ENCODE data around the gene CD248. TPM values are rescaled to one million over a fixed set of nuclear protein-coding genes. Genes with fewer than 3 reads are reported as not detected.

The CD248 gene
- total RNA-seq, 1 experiment from 2014 or later: not detected

DNA sequence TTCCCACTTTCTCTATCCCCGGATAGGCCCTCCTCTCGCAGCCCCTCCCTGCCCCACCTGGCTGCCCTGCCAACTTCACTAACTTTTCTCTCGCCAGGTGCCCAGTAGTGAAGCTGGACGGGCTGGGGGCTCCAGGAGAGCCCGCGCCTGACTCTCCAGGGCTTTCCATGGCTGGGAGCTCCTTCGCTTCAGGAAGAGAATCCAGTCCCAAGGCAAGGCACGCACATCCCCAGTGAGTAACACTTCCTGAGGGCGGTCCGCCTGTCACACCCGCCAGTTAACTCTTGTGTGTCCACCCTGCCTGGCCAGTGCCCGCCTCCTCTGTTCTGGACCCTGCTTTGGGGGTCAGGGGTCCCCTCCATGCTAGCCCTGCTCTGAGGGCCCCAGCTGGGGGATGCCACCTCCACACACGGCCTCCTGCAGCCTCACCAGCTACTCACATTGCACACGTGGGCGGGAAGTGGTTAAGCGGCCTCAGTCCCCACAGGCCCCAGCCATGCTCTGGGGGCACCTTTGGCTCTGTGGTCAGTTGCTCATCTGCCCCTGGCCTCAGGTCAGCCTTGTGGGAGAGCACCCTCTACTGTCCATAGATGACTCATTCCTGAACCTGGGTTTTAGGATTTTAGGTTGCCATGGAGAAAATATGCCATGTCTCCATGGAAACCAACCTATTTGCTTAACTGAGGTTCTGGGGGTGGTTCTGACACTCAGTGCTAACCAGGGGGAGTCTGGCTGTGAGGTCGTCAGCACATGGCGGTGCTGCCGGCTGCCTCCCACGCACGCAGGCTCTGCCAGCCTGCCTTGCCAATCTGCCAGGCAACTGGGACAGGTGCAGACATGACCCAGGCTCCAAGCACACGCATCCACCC, 19.6 kb upstream of the CD248 start, which contains the start of gene RIN1:
Gene RIN1, minus strand, starts transcription at position 201 of the 869 bp plus-strand sequence. Its CDS starts 32 bp downstream, at position 169.
- intact Hi-C loops (cut with micrococcal nuclease; ENCODE audit: unreplicated experiment): loop anchor here (1.0 to 2.0 kb wide), 3 partner anchors 24 to 114 kb away; partner anchors contain the start of gene YIF1A
- no peaks in the 10 kb centered on the region for H3K9me3 ChIP-seq (ENCODE audit: insufficient read depth, low read depth)
- H3K27ac ChIP-seq: peak within 1 kb of the TSS; percentile 65
- H4K20me1 ChIP-seq (ENCODE audit: insufficient read depth): peaks cover 8% of the 10 kb centered on the region
- peak; percentile 90 to 92 for DNase-seq
- H3K4me1 ChIP-seq (replicated peaks; ENCODE audit: insufficient read depth): peaks cover 16% of the 10 kb centered on the region
- H3K4me2 ChIP-seq: peak within 1 kb of the TSS; percentile 82
- no peaks in the 10 kb centered on the region for H3K9me2 ChIP-seq (ENCODE audit: insufficient read depth)
- no peaks in the 10 kb centered on the region for H3K27me3 ChIP-seq (ENCODE audit: insufficient read depth, low read depth)
- H3F3A ChIP-seq (ENCODE audit: insufficient read depth, low read depth): peaks cover 16% of the 10 kb centered on the region; the same call in 1 of the 2 replicates
- TF ChIP-seq, protein P1, sequence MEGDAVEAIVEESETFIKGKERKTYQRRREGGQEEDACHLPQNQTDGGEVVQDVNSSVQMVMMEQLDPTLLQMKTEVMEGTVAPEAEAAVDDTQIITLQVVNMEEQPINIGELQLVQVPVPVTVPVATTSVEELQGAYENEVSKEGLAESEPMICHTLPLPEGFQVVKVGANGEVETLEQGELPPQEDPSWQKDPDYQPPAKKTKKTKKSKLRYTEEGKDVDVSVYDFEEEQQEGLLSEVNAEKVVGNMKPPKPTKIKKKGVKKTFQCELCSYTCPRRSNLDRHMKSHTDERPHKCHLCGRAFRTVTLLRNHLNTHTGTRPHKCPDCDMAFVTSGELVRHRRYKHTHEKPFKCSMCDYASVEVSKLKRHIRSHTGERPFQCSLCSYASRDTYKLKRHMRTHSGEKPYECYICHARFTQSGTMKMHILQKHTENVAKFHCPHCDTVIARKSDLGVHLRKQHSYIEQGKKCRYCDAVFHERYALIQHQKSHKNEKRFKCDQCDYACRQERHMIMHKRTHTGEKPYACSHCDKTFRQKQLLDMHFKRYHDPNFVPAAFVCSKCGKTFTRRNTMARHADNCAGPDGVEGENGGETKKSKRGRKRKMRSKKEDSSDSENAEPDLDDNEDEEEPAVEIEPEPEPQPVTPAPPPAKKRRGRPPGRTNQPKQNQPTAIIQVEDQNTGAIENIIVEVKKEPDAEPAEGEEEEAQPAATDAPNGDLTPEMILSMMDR (conservative IDR thresholded peaks at IDR 0.05): peak; percentile 52
- TF ChIP-seq EZH2 (IDR thresholded peaks at IDR 0.05; ENCODE audit: low read depth): no peak
- H2AFZ ChIP-seq: peak within 1 kb of the TSS; percentile 74
- BruUV-seq (replicated peaks): no TSS peak
- no peaks in the 10 kb centered on the region for H3K36me3 ChIP-seq (ENCODE audit: low read depth)
- ChIA-PET CTCF (interaction anchor here (0.6 to 2.8 kb wide), 8 partner anchors 9 to 119 kb away, joined by 3 to 30 read pairs (median 3); partner anchors contain the start of genes MRPL11 and YIF1A), POLR2A (ENCODE audit: unreplicated experiment) (interaction anchor here (0.6 to 2.0 kb wide), 3 partner anchors 10 to 34 kb away, joined by 3 to 46 read pairs (median 5); no protein-coding TSS in a partner anchor)
- H3K79me2 ChIP-seq (ENCODE audit: low read depth): peaks cover 8% of the 10 kb centered on the region; the same call in 1 of the 2 replicates
- peak within 1 kb of the TSS; percentile 79 for H3K4me3 ChIP-seq

DNA sequence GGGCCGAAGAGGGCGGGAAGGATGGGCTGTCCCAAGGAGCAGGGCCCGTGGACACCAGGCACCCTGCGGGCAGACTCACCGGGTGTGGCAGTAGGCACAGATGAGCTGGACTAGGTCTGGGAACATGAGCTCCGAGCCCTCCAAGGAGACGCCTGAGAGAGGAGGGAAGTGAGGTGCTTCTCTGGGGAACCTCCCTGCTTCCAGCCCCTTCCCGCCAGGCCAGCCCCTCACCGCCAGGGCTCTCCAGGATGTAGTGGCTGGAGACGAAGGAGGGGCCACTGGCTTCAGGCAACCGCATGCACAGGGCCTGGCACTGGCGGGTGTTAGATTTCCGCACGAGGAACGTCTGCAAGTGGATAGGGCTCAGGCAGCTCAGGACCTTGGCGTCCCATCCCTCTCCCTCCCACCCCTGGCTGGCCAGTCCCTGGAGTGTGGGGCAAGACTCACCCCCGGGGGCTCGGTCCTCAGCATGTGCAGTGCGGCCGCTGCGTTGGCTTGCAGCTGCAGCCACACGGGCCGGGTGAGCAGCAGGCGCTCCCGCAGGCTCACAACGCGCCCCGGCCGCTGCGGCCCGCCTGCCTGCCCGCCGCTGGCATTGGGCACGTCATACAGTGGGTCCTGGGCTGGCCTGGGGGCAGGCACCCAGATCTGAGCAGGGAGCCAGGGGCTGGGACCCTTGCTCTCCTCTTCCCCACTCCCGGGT, 18.8 kb upstream of the CD248 start:
- Histone ChIP-seq H2AFZ (peak overlapping the region; percentile 74), H3K27me3 (ENCODE audit: insufficient read depth, low read depth) (no peaks in the 10 kb centered on the region), H3K36me3 (ENCODE audit: low read depth) (no peaks in the 10 kb centered on the region), H3K27ac (peak overlapping the region; percentile 65), H3K9me2 (ENCODE audit: insufficient read depth) (no peaks in the 10 kb centered on the region), H3K4me2 (peak overlapping the region; percentile 82), H3K9me3 (ENCODE audit: insufficient read depth, low read depth) (no peaks in the 10 kb centered on the region), H3K79me2 (ENCODE audit: low read depth) (peaks cover 8% of the 10 kb centered on the region; the same call in 1 of the 2 replicates), H3K4me1 (replicated peaks; ENCODE audit: insufficient read depth) (peaks cover 16% of the 10 kb centered on the region), H3K4me3 (peak overlapping the region; percentile 79), H4K20me1 (ENCODE audit: insufficient read depth) (peaks cover 8% of the 10 kb centered on the region), H3F3A (ENCODE audit: insufficient read depth, low read depth) (peaks cover 17% of the 10 kb centered on the region; the same call in 1 of the 2 replicates)
- TF ChIP-seq, protein P1 (conservative IDR thresholded peaks at IDR 0.05): no peak
- TF ChIP-seq EZH2 (IDR thresholded peaks at IDR 0.05; ENCODE audit: low read depth): no peak
- no TSS peak for BruUV-seq (replicated peaks)
- intact Hi-C loops (cut with micrococcal nuclease; ENCODE audit: unreplicated experiment): loop anchor here (1.0 to 2.0 kb wide), 3 partner anchors 23 to 113 kb away; partner anchors contain the start of gene YIF1A
- CTCF ChIA-PET: interaction anchor here (0.6 to 2.8 kb wide), 7 partner anchors 10 to 118 kb away, joined by 3 to 30 read pairs (median 3); partner anchors contain the start of genes MRPL11 and YIF1A
- POLR2A ChIA-PET (ENCODE audit: unreplicated experiment): interaction anchor here (0.6 to 2.0 kb wide), 5 partner anchors 11 to 720 kb away, joined by 3 to 46 read pairs (median 5); no protein-coding TSS in a partner anchor
- DNase-seq: peak; percentile 49 to 63
